IMR-90 (cell line): ENCODE data around the gene DPP10. TPM values are rescaled to one million over a fixed set of nuclear protein-coding genes. Genes with fewer than 3 reads are reported as not detected.

ENCODE experiments used
- ATAC-seq: fragments of 200-7000 bp; cut with Tn5 transposase; 2 replicates; pipeline ENCODE4 v1.9.1; 2020; ENCODE audit warnings: low read depth, mild to moderate bottlenecking, moderate library complexity
- BruUV-seq: library from RNA; stranded (reverse); fragments of 400-500 nt; replicated peaks from 2 replicates; lab custom pipeline; 2021; lab: Mats Ljungman, UMichigan
- CTCF ChIA-PET: fragments of 300-600 bp; formaldehyde crosslinking; extraction: SDS; loops from one replicate; lab custom pipeline; 2021; ENCODE audit warnings: antibody characterized with exemption; lab: Yijun Ruan, JAX
- POLR2A ChIA-PET: fragments of 300-600 bp; sonication (Branson Sonifier 250); formaldehyde crosslinking; loops from one replicate; lab custom pipeline; 2022; ENCODE audit warnings: antibody characterized with exemption; ENCODE audit not compliant: unreplicated experiment; lab: Charles Lee
- DNase-seq: peaks from one replicate; pipeline ENCODE4 v3.0.0; 2013
- H2AFZ ChIP-seq: replicated peaks from 2 replicates; pipeline ENCODE3; 2013; ENCODE audit warnings: low read length, mild to moderate bottlenecking; ENCODE audit not compliant: poor library complexity
- H2AK5ac ChIP-seq: 2 replicates; pipeline ENCODE4 v1.6.1; 2013; ENCODE audit warnings: low read depth, low read length, inconsistent platforms
- H2AK9ac ChIP-seq: replicated peaks from 2 replicates; pipeline ENCODE3; 2013; ENCODE audit warnings: mild to moderate bottlenecking, low read depth, low read length, moderate library complexity; ENCODE audit not compliant: poor library complexity
- H2BK120ac ChIP-seq: 2 replicates; pipeline ENCODE4 v1.6.1; 2013; ENCODE audit warnings: low read depth, low read length, inconsistent platforms
- H2BK15ac ChIP-seq: 3 replicates; pipeline ENCODE4 v1.6.1; 2013; ENCODE audit warnings: low read depth, low read length, inconsistent platforms
- H2BK20ac ChIP-seq: 2 replicates; pipeline ENCODE4 v1.6.1; 2013; ENCODE audit warnings: low read depth, mild to moderate bottlenecking, inconsistent platforms, low read length, moderate library complexity
- H2BK5ac ChIP-seq: 2 replicates; pipeline ENCODE4 v1.6.1; 2013; ENCODE audit warnings: mild to moderate bottlenecking, low read depth, low read length, inconsistent platforms; ENCODE audit not compliant: poor library complexity, severe bottlenecking
- H3K14ac ChIP-seq: replicated peaks from 2 replicates; pipeline ENCODE4 v1.6.1; 2013; ENCODE audit warnings: low read depth, low read length, inconsistent platforms
- H3K18ac ChIP-seq: 2 replicates; pipeline ENCODE4 v1.6.1; 2013; ENCODE audit warnings: low read depth, low read length, control low read depth
- H3K23ac ChIP-seq: 2 replicates; pipeline ENCODE4 v1.6.1; 2013; ENCODE audit warnings: low read depth, low read length, inconsistent platforms
- H3K27ac ChIP-seq: 2 replicates; pipeline ENCODE4 v1.5.1; 2013; ENCODE audit warnings: mild to moderate bottlenecking, control low read depth, low read length; ENCODE audit not compliant: insufficient read depth
- H3K27me3 ChIP-seq: 2 replicates; pipeline ENCODE4 v1.6.1; 2013; ENCODE audit warnings: low read length; ENCODE audit not compliant: control insufficient read depth, insufficient read depth
- H3K36me3 ChIP-seq: 2 replicates; pipeline ENCODE4 v1.6.1; 2013; ENCODE audit warnings: low read length, mixed read lengths; ENCODE audit not compliant: control insufficient read depth, insufficient read depth
- H3K4ac ChIP-seq: 2 replicates; pipeline ENCODE4 v1.6.1; 2013; ENCODE audit warnings: low read depth, low read length, inconsistent platforms
- H3K4me1 ChIP-seq: 2 replicates; pipeline ENCODE4 v1.6.1; 2013; ENCODE audit warnings: low read length, mixed read lengths; ENCODE audit not compliant: control insufficient read depth, insufficient read depth
- H3K4me2 ChIP-seq: 2 replicates; pipeline ENCODE4 v1.6.1; 2013; ENCODE audit warnings: low read depth, mild to moderate bottlenecking, control low read depth, low read length, moderate library complexity
- H3K4me3 ChIP-seq: 2 replicates; pipeline ENCODE4 v1.5.1; 2013; ENCODE audit warnings: low read depth, mild to moderate bottlenecking, control low read depth, low read length, moderate library complexity; ENCODE audit not compliant: insufficient read depth
- H3K56ac ChIP-seq: 2 replicates; pipeline ENCODE4 v1.6.1; 2013; ENCODE audit warnings: low read length, inconsistent platforms; ENCODE audit not compliant: insufficient read depth; ENCODE audit errors: extremely low read depth
- H3K79me1 ChIP-seq, 2 experiments: 2 replicates each; pipeline ENCODE4 v1.6.1; 2013; ENCODE audit warnings: low read length in 2 of 2, inconsistent platforms in 1 of 2, low read depth in 1 of 2
- H3K9ac ChIP-seq: 2 replicates; pipeline ENCODE4 v1.6.1; 2013; ENCODE audit warnings: low read depth, low read length, control low read depth
- H3K9me1 ChIP-seq: 2 replicates; pipeline ENCODE4 v1.6.1; 2013; ENCODE audit warnings: low read length, inconsistent platforms; ENCODE audit not compliant: insufficient read depth
- H3K9me3 ChIP-seq: 2 replicates; pipeline ENCODE4 v1.6.1; 2013; ENCODE audit warnings: low read length; ENCODE audit not compliant: control insufficient read depth, insufficient read depth
- H4K20me1 ChIP-seq: 2 replicates; pipeline ENCODE4 v1.6.1; 2013; ENCODE audit warnings: low read length, inconsistent platforms; ENCODE audit not compliant: insufficient read depth
- H4K5ac ChIP-seq: 2 replicates; pipeline ENCODE4 v1.6.1; 2013; ENCODE audit warnings: mild to moderate bottlenecking, low read depth, low read length, control low read depth
- H4K8ac ChIP-seq, 2 experiments: 2 replicates each; pipeline ENCODE4 v1.6.1; 2013; ENCODE audit warnings: low read depth in 2 of 2, low read length in 2 of 2, control low read depth in 1 of 2, inconsistent platforms in 1 of 2
- H4K91ac ChIP-seq: 2 replicates; pipeline ENCODE4 v1.6.1; 2013; ENCODE audit warnings: low read depth, low read length, inconsistent platforms; ENCODE audit not compliant: insufficient read depth
- BHLHE40 ChIP-seq: fragments of 150-350 bp; IDR thresholded peaks from 2 replicates; pipeline ENCODE4 v1.6.1; 2016; ENCODE audit warnings: mild to moderate bottlenecking, low read depth, low read length
- CEBPB ChIP-seq: IDR thresholded peaks from 2 replicates; pipeline ENCODE4 v1.6.1; 2012; ENCODE audit warnings: low read depth, low read length, improper control_type of control experiment
- CHD1 ChIP-seq: IDR thresholded peaks from 2 replicates; pipeline ENCODE4 v1.6.1; 2012; ENCODE audit warnings: low read depth, low read length, improper control_type of control experiment
- FOS ChIP-seq: fragments of 150-350 bp; IDR thresholded peaks from 2 replicates; pipeline ENCODE4 v1.6.1; 2016; ENCODE audit warnings: low read depth, low read length
- MAFK ChIP-seq: IDR thresholded peaks from 2 replicates; pipeline ENCODE4 v1.6.1; 2012; ENCODE audit warnings: low read depth, low read length, improper control_type of control experiment
- MAZ ChIP-seq: IDR thresholded peaks from 2 replicates; pipeline ENCODE4 v1.6.1; 2012; ENCODE audit warnings: low read depth, mild to moderate bottlenecking, low read length, improper control_type of control experiment, moderate library complexity, borderline replicate concordance
- MXI1 ChIP-seq: IDR thresholded peaks from 2 replicates; pipeline ENCODE4 v1.6.1; 2012; ENCODE audit warnings: low read depth, mild to moderate bottlenecking, low read length, moderate library complexity, borderline replicate concordance
- NFE2L2 ChIP-seq: fragments of 150-350 bp; IDR thresholded peaks from 2 replicates; pipeline ENCODE4 v1.6.1; 2016; ENCODE audit warnings: low read depth, mild to moderate bottlenecking, low read length
- POLR2A ChIP-seq: IDR thresholded peaks from 2 replicates; pipeline ENCODE4 v1.6.1; 2012; ENCODE audit warnings: mild to moderate bottlenecking, low read depth, low read length
- RAD21 ChIP-seq: IDR thresholded peaks from 2 replicates; pipeline ENCODE4 v1.6.1; 2012; ENCODE audit warnings: low read length, improper control_type of control experiment
- RCOR1 ChIP-seq: IDR thresholded peaks from 2 replicates; pipeline ENCODE4 v1.6.1; 2012; ENCODE audit warnings: mild to moderate bottlenecking, low read length, improper control_type of control experiment; ENCODE audit not compliant: insufficient replicate concordance
- RFX5 ChIP-seq: IDR thresholded peaks from 2 replicates; pipeline ENCODE4 v1.8.0; 2012; ENCODE audit warnings: low read depth, mild to moderate bottlenecking, low read length, moderate library complexity
- SMC3 ChIP-seq: fragments of 150-350 bp; IDR thresholded peaks from 2 replicates; pipeline ENCODE4 v1.6.1; 2016; ENCODE audit warnings: low read depth, mild to moderate bottlenecking, antibody characterized with exemption, low read length, moderate library complexity
- WGBS, 2 experiments: methylation state at CpG; one replicate each; pipeline versions ENCODE4 v1.1.5 to v1.1.7; 2013; ENCODE audit warnings: missing lambda C conversion rate in 2 of 2; ENCODE audit not compliant: insufficient read length in 1 of 2; ENCODE audit errors: extremely low coverage in 2 of 2; 5-methylcytosine and 5-hydroxymethylcytosine counted together
- dilution Hi-C: fragments of 300-500 bp; cut with HindIII; formaldehyde crosslinking; loops from one replicate; pipeline ENCODE4 v1.14.3; 2018; ENCODE audit warnings: low sequenced_read_pairs; ENCODE audit not compliant: unreplicated experiment
- in situ Hi-C: fragments of 300-500 bp; cut with MboI; formaldehyde crosslinking; loops from 3 replicates; pipeline ENCODE4 v1.14.3; 2019; ENCODE audit warnings: low sequenced_read_pairs, inconsistent platforms, mixed read lengths
- intact Hi-C: fragments of 100-400 bp; cut with micrococcal nuclease; formaldehyde crosslinking; loops from 2 replicates; pipeline ENCODE4 v1.10.0; 2022
- polyA plus RNA-seq, 3 experiments: library from polyadenylated mRNA; depleted of rRNA; stranded (reverse); fragments of >200 nt; gene quantifications; 2 replicates each; pipeline ENCODE4 v1.2.3, GENCODE V29; 2012; ENCODE audit warnings: low replicate concordance in 1 of 3
- total RNA-seq: library from RNA; depleted of rRNA; stranded (reverse); fragments of >200 nt; gene quantifications from 2 replicates; pipeline ENCODE4 v1.2.3, GENCODE V29; 2012
- TF ChIP-seq, protein P1 (sequence below): fragments of 150-350 bp; IDR thresholded peaks from 2 replicates; pipeline ENCODE4 v1.6.1; 2017; ENCODE audit warnings: mild to moderate bottlenecking, antibody characterized with exemption, low read length, low read depth
- TF ChIP-seq, protein P2 (sequence below): conservative IDR thresholded peaks from 2 replicates; pipeline ENCODE4 v1.5.1; 2012; ENCODE audit warnings: mild to moderate bottlenecking, low read depth, low read length, improper control_type of control experiment
- TF ChIP-seq, protein P3 (sequence below): fragments of 150-350 bp; IDR thresholded peaks from 2 replicates; pipeline ENCODE4 v1.6.1; 2016; ENCODE audit warnings: low read depth, mild to moderate bottlenecking, low read length, moderate library complexity, borderline replicate concordance

DPP10 gene
- total and polyA plus RNA-seq, 2 of the 4 experiments (the other 2 are of a cell fraction) = not detected

DNA sequence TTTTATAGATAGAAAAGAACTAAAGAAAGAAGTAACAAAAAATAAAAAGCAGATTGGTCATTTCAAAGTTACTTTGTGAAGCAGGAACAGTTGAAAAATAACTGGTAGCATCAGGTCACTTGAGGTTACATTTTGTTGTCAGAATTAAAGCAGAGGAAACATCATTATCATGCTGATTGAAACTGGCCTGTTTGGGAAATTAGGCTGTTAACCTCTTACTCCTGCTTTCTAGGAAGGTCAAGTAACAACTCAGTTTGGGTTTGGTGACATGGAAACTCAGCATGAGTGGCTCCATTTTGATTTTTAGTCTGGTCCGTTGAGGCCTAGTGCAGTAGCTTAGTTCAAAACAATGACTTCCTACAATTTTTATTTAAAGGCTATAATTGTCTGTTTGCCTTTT lies 1383.5 kb downstream of the DPP10 start:
- Histone ChIP-seq H2AK5ac (no peak overlapping the region), H4K8ac (no peak overlapping the region), H3K4me1 (no peaks in the 10 kb centered on the region), H3K14ac (no peak overlapping the region), H3K23ac (no peak overlapping the region), H3K9me1 (no peaks in the 10 kb centered on the region), H2AFZ (no peak overlapping the region), H3K9me3 (no peaks in the 10 kb centered on the region), H4K20me1 (no peaks in the 10 kb centered on the region), H3K36me3 (no peaks in the 10 kb centered on the region), H2AK9ac (no peak overlapping the region), H3K18ac (no peak overlapping the region), H3K4ac (no peak overlapping the region), H4K5ac (no peak overlapping the region), H4K91ac (no peak overlapping the region), H3K27ac (no peak overlapping the region), H3K4me2 (no peak overlapping the region), H2BK20ac (no peak overlapping the region), H2BK120ac (no peak overlapping the region), H3K4me3 (no peak overlapping the region), H2BK15ac (no peak overlapping the region), H3K27me3 (no peaks in the 10 kb centered on the region), H2BK5ac (no peak overlapping the region), H3K9ac (no peak overlapping the region), H3K56ac (no peak overlapping the region), H3K79me1 (no peaks in the 10 kb centered on the region)
- BruUV-seq = no TSS peak
- TF ChIP-seq NFE2L2 (no peak), CEBPB (no peak), RCOR1 (no peak), MAFK (no peak), MAZ (no peak), CHD1 (no peak), SMC3 (no peak), RAD21 (no peak), POLR2A (no peak), RFX5 (no peak), FOS (no peak), MXI1 (no peak), BHLHE40 (no peak)
- TF ChIP-seq, protein P1, sequence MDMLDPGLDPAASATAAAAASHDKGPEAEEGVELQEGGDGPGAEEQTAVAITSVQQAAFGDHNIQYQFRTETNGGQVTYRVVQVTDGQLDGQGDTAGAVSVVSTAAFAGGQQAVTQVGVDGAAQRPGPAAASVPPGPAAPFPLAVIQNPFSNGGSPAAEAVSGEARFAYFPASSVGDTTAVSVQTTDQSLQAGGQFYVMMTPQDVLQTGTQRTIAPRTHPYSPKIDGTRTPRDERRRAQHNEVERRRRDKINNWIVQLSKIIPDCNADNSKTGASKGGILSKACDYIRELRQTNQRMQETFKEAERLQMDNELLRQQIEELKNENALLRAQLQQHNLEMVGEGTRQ = no peak
- TF ChIP-seq, protein P2, sequence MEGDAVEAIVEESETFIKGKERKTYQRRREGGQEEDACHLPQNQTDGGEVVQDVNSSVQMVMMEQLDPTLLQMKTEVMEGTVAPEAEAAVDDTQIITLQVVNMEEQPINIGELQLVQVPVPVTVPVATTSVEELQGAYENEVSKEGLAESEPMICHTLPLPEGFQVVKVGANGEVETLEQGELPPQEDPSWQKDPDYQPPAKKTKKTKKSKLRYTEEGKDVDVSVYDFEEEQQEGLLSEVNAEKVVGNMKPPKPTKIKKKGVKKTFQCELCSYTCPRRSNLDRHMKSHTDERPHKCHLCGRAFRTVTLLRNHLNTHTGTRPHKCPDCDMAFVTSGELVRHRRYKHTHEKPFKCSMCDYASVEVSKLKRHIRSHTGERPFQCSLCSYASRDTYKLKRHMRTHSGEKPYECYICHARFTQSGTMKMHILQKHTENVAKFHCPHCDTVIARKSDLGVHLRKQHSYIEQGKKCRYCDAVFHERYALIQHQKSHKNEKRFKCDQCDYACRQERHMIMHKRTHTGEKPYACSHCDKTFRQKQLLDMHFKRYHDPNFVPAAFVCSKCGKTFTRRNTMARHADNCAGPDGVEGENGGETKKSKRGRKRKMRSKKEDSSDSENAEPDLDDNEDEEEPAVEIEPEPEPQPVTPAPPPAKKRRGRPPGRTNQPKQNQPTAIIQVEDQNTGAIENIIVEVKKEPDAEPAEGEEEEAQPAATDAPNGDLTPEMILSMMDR = no peak
- TF ChIP-seq, protein P3, sequence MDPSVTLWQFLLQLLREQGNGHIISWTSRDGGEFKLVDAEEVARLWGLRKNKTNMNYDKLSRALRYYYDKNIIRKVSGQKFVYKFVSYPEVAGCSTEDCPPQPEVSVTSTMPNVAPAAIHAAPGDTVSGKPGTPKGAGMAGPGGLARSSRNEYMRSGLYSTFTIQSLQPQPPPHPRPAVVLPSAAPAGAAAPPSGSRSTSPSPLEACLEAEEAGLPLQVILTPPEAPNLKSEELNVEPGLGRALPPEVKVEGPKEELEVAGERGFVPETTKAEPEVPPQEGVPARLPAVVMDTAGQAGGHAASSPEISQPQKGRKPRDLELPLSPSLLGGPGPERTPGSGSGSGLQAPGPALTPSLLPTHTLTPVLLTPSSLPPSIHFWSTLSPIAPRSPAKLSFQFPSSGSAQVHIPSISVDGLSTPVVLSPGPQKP = no peak
- DNase-seq (no peak), ATAC-seq (no peak)
- ChIA-PET CTCF (no interaction called here), POLR2A (no interaction called here)
- dilution Hi-C loops = no loop called here
- in situ Hi-C loops = no loop called here
- no CpG with 5 or more reads among the region's 1 CpG for WGBS, 2 experiments
- intact Hi-C loops = no loop called here
